HUES48 (cell line): ENCODE results near the gene CXCL8.

Source experiments
- H3K27ac ChIP-seq: one replicate; pipeline ENCODE4 v1.7.0; 2013; ENCODE audit warnings: low read depth, low read length, inconsistent platforms
- H3K27me3 ChIP-seq: 2 replicates; pipeline ENCODE4 v1.6.1; 2013; ENCODE audit warnings: mild to moderate bottlenecking, low read length; ENCODE audit not compliant: control insufficient read depth, insufficient read depth
- H3K36me3 ChIP-seq: 2 replicates; pipeline ENCODE4 v1.6.1; 2013; ENCODE audit warnings: low read length; ENCODE audit not compliant: control insufficient read depth, insufficient read depth
- H3K4me1 ChIP-seq: 2 replicates; pipeline ENCODE4 v1.6.1; 2013; ENCODE audit warnings: mild to moderate bottlenecking, low read length; ENCODE audit not compliant: control insufficient read depth, insufficient read depth
- H3K4me3 ChIP-seq: 2 replicates; pipeline ENCODE4 v1.5.1; 2013; ENCODE audit warnings: mild to moderate bottlenecking, low read depth, low read length
- H3K9ac ChIP-seq: 2 replicates; pipeline ENCODE4 v1.6.1; 2013; ENCODE audit warnings: mild to moderate bottlenecking, low read depth, low read length, moderate library complexity
- H3K9me3 ChIP-seq: 2 replicates; pipeline ENCODE4 v1.6.1; 2013; ENCODE audit warnings: low read length; ENCODE audit not compliant: control insufficient read depth, insufficient read depth

CXCL8 gene

DNA sequence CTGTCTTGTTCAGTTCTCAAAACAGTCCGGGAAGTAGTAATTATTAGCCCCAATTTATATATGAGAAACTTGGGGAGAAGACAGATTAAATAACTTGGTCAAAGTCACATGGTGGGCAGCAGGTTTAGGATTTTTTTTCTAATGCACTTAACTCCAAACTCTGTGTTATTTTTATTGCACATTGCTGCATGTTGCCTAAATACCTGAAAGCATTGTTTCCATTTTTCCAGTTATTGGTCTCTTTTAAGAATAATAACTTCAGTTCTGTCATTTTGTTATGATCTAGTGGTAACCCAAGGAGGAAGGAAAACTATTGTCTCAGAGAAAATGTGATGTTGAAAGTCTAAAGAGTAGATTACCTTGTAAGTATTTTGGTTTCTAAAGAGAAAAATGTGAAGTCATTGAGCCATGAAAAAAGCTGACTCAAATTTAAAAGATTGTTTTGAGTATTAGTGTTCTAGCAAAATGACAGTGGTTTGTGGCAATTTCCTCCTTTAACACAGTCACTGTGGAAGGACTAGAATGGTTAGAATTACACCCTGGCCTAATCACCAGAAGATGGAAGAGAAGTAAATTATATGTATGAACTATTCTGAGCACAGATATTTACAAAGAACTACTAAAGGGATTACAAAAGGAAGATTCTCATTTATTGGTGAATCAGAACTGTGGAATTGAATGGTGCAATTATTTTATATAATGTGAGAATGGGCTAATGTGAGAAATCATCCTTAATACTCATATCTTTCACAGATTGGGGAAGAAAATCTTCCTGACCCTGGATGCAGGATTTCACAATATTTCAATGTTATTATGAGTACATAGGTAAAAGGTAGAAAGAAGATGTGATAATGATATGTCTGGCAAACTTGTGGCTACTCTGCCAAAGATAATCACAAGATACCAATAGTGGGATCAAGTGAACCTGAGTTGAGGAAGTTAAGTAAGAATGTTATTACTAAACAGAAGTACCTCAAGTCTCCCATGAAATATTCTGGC, 21.7 kb upstream of the CXCL8 start:
- H3K36me3 ChIP-seq, result no peaks in the 10 kb centered on the region
- H3K4me1 ChIP-seq, result no peaks in the 10 kb centered on the region
- H3K9me3 ChIP-seq, result no peaks in the 10 kb centered on the region
- no peak overlapping the region for H3K9ac ChIP-seq
- H3K27ac ChIP-seq, result no peak overlapping the region
- no peaks in the 10 kb centered on the region for H3K27me3 ChIP-seq
- no peak overlapping the region for H3K4me3 ChIP-seq

DNA sequence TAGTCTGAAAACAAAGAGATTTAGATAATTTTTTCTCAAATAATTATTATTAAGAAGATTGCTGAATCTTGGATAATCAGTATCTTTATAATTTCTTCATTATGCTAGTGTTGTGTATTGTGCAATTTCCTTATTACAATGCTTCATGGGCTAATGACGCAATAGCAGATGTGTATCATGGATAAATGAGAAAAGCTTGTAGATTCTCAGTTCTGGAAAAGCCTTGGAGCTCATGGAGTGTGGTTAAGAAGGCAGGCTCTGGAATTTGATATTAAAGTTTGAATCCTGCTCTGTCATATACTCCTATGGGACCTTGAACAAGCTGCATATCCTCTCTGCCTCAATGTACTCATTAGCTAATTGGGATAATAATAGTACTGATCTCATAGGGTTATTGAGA, 18.9 kb upstream of the CXCL8 start:
- H3K27ac ChIP-seq, result no peak overlapping the region
- H3K36me3 ChIP-seq, result no peaks in the 10 kb centered on the region
- H3K4me1 ChIP-seq, result no peaks in the 10 kb centered on the region
- H3K9me3 ChIP-seq, result no peaks in the 10 kb centered on the region
- H3K9ac ChIP-seq, result no peak overlapping the region
- no peaks in the 10 kb centered on the region for H3K27me3 ChIP-seq
- H3K4me3 ChIP-seq, result no peak overlapping the region

DNA sequence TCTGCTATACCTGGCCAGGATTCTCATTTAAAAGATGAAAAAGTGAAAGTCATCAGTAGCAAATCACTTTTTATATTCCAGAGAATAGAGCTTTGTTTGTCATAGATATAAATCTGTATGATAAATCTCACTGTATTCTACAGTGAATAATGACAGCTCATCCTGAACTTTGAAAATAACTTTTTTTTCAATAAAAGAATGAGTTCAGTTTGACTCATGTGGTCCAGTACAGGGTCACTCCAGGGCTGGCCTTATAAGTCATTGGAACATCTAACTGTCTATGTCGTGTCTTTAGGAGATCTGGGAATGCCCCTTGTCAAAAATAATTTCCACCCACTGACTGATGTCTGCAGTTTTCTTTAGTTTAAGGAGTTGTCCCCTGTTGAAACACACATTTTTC, 18.5 kb upstream of the CXCL8 start:
- Histone ChIP-seq H3K27me3 (no peaks in the 10 kb centered on the region), H3K4me3 (no peak overlapping the region), H3K9ac (no peak overlapping the region), H3K27ac (no peak overlapping the region), H3K36me3 (no peaks in the 10 kb centered on the region), H3K4me1 (no peaks in the 10 kb centered on the region), H3K9me3 (no peaks in the 10 kb centered on the region)

DNA sequence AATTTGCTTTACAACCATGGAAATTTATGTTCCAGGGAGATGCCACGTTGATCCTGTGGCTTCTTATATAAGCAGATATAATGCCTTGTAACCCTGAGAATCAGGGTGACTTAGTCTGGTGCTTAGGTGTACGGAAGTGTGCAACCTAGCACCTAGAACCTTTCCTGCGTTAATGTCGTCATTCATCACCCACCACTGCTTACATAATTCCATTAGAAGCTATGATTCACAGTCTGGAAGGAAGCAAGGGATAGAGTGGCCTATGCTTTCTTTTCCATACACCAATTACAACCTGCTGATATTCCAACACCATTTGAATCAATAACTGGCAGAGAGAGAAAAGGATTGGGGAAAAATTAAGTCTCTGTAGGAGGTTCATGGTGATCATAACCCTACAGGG, 17.3 kb upstream of the CXCL8 start:
- Histone ChIP-seq H3K9ac (no peak overlapping the region), H3K36me3 (no peaks in the 10 kb centered on the region), H3K9me3 (no peaks in the 10 kb centered on the region), H3K27me3 (no peaks in the 10 kb centered on the region), H3K4me3 (no peak overlapping the region), H3K4me1 (no peaks in the 10 kb centered on the region), H3K27ac (no peak overlapping the region)

DNA sequence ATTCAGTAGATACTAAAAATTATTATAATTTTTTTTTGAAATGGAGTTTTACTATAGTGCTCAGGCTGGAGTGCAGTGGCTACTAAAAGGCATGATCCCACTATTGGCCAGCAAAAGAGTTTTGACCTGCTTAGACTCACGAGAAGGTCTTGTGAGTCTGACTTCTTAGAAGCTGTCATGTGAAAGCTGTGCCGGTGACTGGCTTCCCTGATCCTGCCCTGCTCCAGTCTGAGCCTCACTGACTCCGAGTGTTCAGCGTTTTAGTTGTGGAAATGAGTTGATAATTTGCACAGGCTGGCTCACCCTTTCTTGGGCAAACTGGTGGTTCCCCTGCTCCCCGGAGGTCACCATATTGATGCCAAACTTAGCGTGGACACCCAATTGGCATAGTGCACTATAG, 16.4 kb upstream of the CXCL8 start:
- no peaks in the 10 kb centered on the region for H3K4me1 ChIP-seq
- no peak overlapping the region for H3K27ac ChIP-seq
- no peaks in the 10 kb centered on the region for H3K36me3 ChIP-seq

DNA sequence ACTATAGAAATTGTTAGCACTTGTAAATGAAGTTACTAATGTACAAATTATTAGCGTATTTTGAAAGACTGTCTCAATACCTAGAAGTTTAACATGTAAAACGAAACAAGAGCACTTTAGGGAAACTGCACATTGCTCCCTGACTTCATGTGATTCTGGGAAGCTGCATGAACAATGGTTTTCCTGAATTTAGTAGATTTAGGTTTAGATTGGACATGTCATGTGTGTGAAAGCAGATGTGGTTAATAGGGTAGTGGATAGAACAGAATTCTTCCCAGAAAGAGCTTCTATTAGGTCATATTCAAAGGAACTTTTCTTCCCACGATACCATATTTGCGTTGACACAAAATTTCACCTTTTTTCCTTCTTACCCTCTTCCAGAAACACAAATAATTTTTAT, 14.9 kb upstream of the CXCL8 start:
- no peak overlapping the region for H3K27ac ChIP-seq
- no peak overlapping the region for H3K4me3 ChIP-seq
- no peaks in the 10 kb centered on the region for H3K4me1 ChIP-seq
- no peak overlapping the region for H3K9ac ChIP-seq
- no peaks in the 10 kb centered on the region for H3K9me3 ChIP-seq
- no peaks in the 10 kb centered on the region for H3K36me3 ChIP-seq
- H3K27me3 ChIP-seq, result no peaks in the 10 kb centered on the region

More for the DNA sequence above, 16.4 kb upstream of the CXCL8 start:
- H3K9ac ChIP-seq, result no peak overlapping the region
- no peaks in the 10 kb centered on the region for H3K9me3 ChIP-seq
- H3K27me3 ChIP-seq, result no peaks in the 10 kb centered on the region
- H3K4me3 ChIP-seq, result no peak overlapping the region

DNA sequence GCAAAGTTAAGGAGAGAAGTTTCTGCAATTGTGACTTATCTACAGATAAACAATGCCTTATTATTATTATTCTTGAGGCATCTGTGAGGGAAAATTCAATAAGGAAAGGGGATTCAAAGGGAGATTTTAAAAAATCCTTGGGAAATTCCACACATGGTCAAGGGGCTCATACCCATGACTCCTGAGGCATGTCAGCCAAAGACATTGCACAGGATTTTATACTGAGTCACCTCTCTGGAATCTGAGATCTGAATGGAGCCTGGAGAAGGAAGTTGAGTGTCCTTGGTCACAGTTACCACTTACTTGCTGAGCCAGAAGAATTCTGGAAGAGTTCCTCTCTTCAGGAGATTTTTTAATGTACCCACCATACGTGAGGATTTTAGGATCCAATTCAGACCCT, 14.4 kb upstream of the CXCL8 start:
- Histone ChIP-seq H3K27ac (no peak overlapping the region), H3K27me3 (no peaks in the 10 kb centered on the region), H3K4me1 (no peaks in the 10 kb centered on the region), H3K9ac (no peak overlapping the region), H3K9me3 (no peaks in the 10 kb centered on the region), H3K36me3 (no peaks in the 10 kb centered on the region), H3K4me3 (no peak overlapping the region)

DNA sequence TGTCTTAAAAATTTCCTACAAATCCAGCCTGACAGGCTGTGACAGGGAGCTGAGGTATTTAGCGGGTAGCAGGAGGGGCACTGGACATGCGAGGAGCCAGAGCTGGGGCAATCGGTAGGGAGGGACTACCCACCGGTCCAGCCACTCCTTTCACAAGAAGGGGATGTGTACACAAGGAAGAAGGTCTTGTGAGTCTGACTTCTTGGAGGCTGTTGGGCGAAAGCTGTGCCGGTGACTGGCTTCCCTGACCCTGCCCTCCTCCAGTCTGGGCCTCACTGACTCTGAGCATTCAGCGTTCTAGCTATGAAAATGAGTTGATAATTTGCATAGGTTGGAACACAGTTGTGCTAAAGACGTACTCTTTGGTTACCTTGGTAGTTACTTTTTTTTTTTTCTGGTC, 12.7 kb upstream of the CXCL8 start:
- no peaks in the 10 kb centered on the region for H3K27me3 ChIP-seq
- no peaks in the 10 kb centered on the region for H3K36me3 ChIP-seq
- no peak overlapping the region for H3K27ac ChIP-seq
- H3K9ac ChIP-seq, result no peak overlapping the region
- no peaks in the 10 kb centered on the region for H3K9me3 ChIP-seq
- H3K4me1 ChIP-seq, result no peaks in the 10 kb centered on the region
- H3K4me3 ChIP-seq, result no peak overlapping the region

DNA sequence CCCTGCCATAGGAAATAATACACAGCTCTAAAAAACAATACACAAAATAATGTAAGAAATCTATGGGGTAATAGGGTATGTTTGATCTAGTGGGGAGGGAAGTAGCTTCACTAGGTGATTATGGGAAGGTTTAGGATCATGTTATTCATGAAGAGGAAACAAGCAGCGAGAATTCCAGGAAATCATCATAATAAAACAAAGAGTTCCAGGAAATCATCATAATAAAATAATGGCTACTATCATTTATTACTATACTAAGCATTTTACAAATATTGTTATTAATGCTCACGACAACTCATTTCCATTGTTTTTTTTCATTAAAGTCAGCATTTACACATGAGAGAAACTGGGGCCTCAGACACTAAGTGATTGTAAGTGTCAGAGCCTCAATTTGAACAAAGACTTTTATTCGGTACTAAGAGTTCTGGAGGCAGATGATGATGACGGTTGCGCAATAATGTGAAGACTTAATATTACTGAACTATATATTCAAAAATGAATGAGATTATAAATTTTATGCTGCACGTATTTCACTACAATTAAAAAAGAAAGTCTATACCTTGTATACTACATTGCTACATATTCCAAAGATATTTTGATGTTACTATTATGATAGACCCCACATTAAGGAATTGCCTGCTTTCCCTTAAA, 12.2 kb upstream of the CXCL8 start:
- no peaks in the 10 kb centered on the region for H3K9me3 ChIP-seq

DNA sequence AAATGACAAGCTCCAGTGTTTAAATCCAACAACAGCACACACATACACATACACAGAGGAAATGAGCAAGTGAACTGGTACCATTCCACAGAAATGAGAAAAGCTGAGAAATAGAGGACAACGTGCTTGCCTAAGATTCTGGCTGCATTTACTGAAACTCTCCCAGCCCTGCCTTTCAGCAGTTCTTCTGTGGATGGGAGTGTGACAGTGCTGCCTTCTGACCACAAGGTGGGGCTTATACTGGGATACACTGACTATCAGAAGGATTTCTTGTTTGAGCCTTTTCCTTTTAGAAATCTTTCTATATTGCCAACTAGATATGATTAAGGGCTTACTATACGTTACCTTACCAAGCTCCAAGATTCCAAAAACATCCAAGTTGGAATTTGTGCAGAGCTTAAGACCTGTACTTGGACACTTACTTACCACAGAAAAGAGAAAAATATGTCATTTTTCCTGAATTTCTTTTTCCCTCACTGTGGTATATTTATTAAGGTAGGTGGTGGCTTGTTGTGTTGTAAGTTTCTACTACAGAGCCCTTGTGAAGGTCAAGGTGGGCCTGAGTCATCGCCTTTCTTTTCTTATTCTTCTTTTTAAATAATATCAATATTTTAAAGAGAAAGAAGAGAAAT, 10.7 kb upstream of the CXCL8 start:
- Histone ChIP-seq H3K4me1 (no peaks in the 10 kb centered on the region), H3K9ac (no peak overlapping the region), H3K27ac (no peak overlapping the region), H3K9me3 (no peaks in the 10 kb centered on the region), H3K4me3 (no peak overlapping the region), H3K36me3 (no peaks in the 10 kb centered on the region), H3K27me3 (no peaks in the 10 kb centered on the region)

More for the DNA sequence above, 12.2 kb upstream of the CXCL8 start:
- no peak overlapping the region for H3K4me3 ChIP-seq
- no peaks in the 10 kb centered on the region for H3K27me3 ChIP-seq
- no peaks in the 10 kb centered on the region for H3K4me1 ChIP-seq
- no peak overlapping the region for H3K27ac ChIP-seq
- no peak overlapping the region for H3K9ac ChIP-seq
- H3K36me3 ChIP-seq, result no peaks in the 10 kb centered on the region

DNA sequence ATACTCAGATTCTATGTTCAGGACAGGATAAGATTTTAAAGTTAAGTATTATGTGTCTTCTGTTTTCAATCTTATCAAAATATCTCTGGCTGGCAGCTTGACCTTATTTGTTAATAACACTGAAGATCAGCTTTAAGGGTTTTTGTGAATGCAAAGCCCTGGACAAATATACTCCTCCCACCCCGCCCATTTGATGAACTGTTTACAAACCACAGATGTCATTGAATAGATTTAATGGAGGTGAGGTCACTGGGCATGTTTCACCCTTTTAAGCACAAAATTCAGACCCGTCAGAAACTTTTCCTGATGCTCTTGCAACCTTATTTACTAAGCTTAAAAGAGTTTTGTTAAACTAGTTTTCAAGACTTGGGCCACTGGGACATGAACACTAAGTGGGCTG, 10.1 kb upstream of the CXCL8 start:
- no peaks in the 10 kb centered on the region for H3K4me1 ChIP-seq
- no peak overlapping the region for H3K4me3 ChIP-seq
- no peaks in the 10 kb centered on the region for H3K9me3 ChIP-seq
- H3K27me3 ChIP-seq, result no peaks in the 10 kb centered on the region
- no peak overlapping the region for H3K27ac ChIP-seq
- H3K36me3 ChIP-seq, result no peaks in the 10 kb centered on the region
- no peak overlapping the region for H3K9ac ChIP-seq
